ENCODE results near the gene STK11IP. TPM values are rescaled to one million over a fixed set of nuclear protein-coding genes. Genes with fewer than 3 reads are reported as not detected.

Gene STK11IP
- total RNA-seq, 2 experiments from 2014 or later: 23.9 to 27.2 TPM

- DNase-seq: peak in 2 of 14 experiments; percentile 16 to 28
- CTCF ChIA-PET: no interaction called here
- no peak overlapping the region for H3K27ac Mint-ChIP-seq
- peaks cover 42% of the 10 kb centered on the region for H3K27me3 Mint-ChIP-seq
- H3K36me3 Mint-ChIP-seq (ENCODE audit: low read depth): no peaks in the 10 kb centered on the region
- POLR2A ChIA-PET: interaction anchor here (1.7 kb wide), 1 partner anchor 31 kb away, joined by 3 read pairs; the partner anchor contains the start of gene STK11IP
- peaks cover 0 to 18% of the 10 kb centered on the region in 2 experiments for H3K9me3 ChIP-seq (ENCODE audit: control insufficient read depth in 1 of 2, insufficient read depth in 1 of 2, low read length in 2 of 2)
- H3K4me3 ChIP-seq (ENCODE audit: low read length): peak overlapping the region; percentile 16
- peaks cover 5% of the 10 kb centered on the region for H3K4me1 Mint-ChIP-seq (ENCODE audit: low read depth)
- peaks cover 19 to 29% of the 10 kb centered on the region in 2 experiments for H3K27me3 ChIP-seq (ENCODE audit: control insufficient read depth in 1 of 2, insufficient read depth in 2 of 2, low read length in 2 of 2)
- TF ChIP-seq CTCF (IDR thresholded peaks at IDR 0.05): no peak
- no peak overlapping the region for H3K27ac ChIP-seq (ENCODE audit: low read depth in 1 of 2, low read length in 2 of 2)
- no peak for ATAC-seq (ENCODE audit: poor library complexity)
- H3K9me3 Mint-ChIP-seq: no peaks in the 10 kb centered on the region
- peak overlapping the region; percentile 30 for H3K4me3 Mint-ChIP-seq
- intact Hi-C loops (cut with DNase I, micrococcal nuclease): no loop called here
- no peaks in the 10 kb centered on the region for H3K36me3 ChIP-seq (ENCODE audit: insufficient read depth, low read length)
- peaks cover 9% of the 10 kb centered on the region for H3K4me1 ChIP-seq (ENCODE audit: insufficient read depth, low read length)
Observed at GRCh38 chr2:219628235-219628985, 30.8 kb downstream of the STK11IP start.

- no peaks in the 10 kb centered on the region for H3K36me3 Mint-ChIP-seq (ENCODE audit: low read depth)
- ChIA-PET CTCF (no interaction called here), POLR2A (no interaction called here)
- Histone ChIP-seq H3K27me3 (ENCODE audit: control insufficient read depth in 1 of 2, insufficient read depth in 2 of 2, low read length in 2 of 2) (peaks cover 19 to 29% of the 10 kb centered on the region in 2 experiments), H3K36me3 (ENCODE audit: insufficient read depth, low read length) (no peaks in the 10 kb centered on the region), H3K9me3 (ENCODE audit: control insufficient read depth in 1 of 2, insufficient read depth in 1 of 2, low read length in 2 of 2) (peaks cover 0 to 18% of the 10 kb centered on the region in 2 experiments), H3K4me1 (ENCODE audit: insufficient read depth, low read length) (peaks cover 9% of the 10 kb centered on the region), H3K27ac (ENCODE audit: low read depth in 1 of 2, low read length in 2 of 2) (no peak overlapping the region), H3K4me3 (ENCODE audit: low read length) (no peak overlapping the region)
- no peaks in the 10 kb centered on the region for H3K9me3 Mint-ChIP-seq
- ATAC-seq (ENCODE audit: poor library complexity) (no peak), DNase-seq (peak in 2 of 14 experiments; percentile 14 to 28)
- H3K4me1 Mint-ChIP-seq (ENCODE audit: low read depth): peaks cover 5% of the 10 kb centered on the region
- peaks cover 46% of the 10 kb centered on the region for H3K27me3 Mint-ChIP-seq
- H3K4me3 Mint-ChIP-seq: peak overlapping the region; percentile 38
- TF ChIP-seq CTCF (IDR thresholded peaks at IDR 0.05): no peak
- H3K27ac Mint-ChIP-seq: no peak overlapping the region
- intact Hi-C loops (cut with DNase I, micrococcal nuclease): no loop called here
Observed at GRCh38 chr2:219628986-219629901, 31.6 kb downstream of the STK11IP start.

- peaks cover 9% of the 10 kb centered on the region for H3K4me1 ChIP-seq (ENCODE audit: insufficient read depth, low read length)
- ChIA-PET POLR2A (no interaction called here), CTCF (no interaction called here)
- peak in 2 of 14 experiments; percentile 7 to 29 for DNase-seq
- no peaks in the 10 kb centered on the region for H3K36me3 ChIP-seq (ENCODE audit: insufficient read depth, low read length)
- no peak overlapping the region for H3K4me3 ChIP-seq (ENCODE audit: low read length)
- Mint-ChIP-seq H3K4me1 (ENCODE audit: low read depth) (peaks cover 5% of the 10 kb centered on the region), H3K27ac (no peak overlapping the region), H3K36me3 (ENCODE audit: low read depth) (no peaks in the 10 kb centered on the region), H3K27me3 (peaks cover 43% of the 10 kb centered on the region), H3K4me3 (no peak overlapping the region), H3K9me3 (no peaks in the 10 kb centered on the region)
- peaks cover 19 to 29% of the 10 kb centered on the region in 2 experiments for H3K27me3 ChIP-seq (ENCODE audit: control insufficient read depth in 1 of 2, insufficient read depth in 2 of 2, low read length in 2 of 2)
- H3K9me3 ChIP-seq (ENCODE audit: control insufficient read depth in 1 of 2, insufficient read depth in 1 of 2, low read length in 2 of 2): peaks cover 0 to 18% of the 10 kb centered on the region in 2 experiments
- intact Hi-C loops (cut with DNase I, micrococcal nuclease): no loop called here
- no peak for ATAC-seq (ENCODE audit: poor library complexity)
- no peak overlapping the region for H3K27ac ChIP-seq (ENCODE audit: low read depth in 1 of 2, low read length in 2 of 2)
- no peak for TF ChIP-seq CTCF (IDR thresholded peaks at IDR 0.05)
Observed at GRCh38 chr2:219629976-219630695, 32.5 kb downstream of the STK11IP start.
